Measurements from ENCODE around the gene PLEKHA6. TPM values are rescaled to one million over a fixed set of nuclear protein-coding genes. Genes with fewer than 3 reads are reported as not detected.

The PLEKHA6 gene
- total and polyA plus RNA-seq, 8 donors = 9.5 to 23.8 (median 15.0) TPM

DNA sequence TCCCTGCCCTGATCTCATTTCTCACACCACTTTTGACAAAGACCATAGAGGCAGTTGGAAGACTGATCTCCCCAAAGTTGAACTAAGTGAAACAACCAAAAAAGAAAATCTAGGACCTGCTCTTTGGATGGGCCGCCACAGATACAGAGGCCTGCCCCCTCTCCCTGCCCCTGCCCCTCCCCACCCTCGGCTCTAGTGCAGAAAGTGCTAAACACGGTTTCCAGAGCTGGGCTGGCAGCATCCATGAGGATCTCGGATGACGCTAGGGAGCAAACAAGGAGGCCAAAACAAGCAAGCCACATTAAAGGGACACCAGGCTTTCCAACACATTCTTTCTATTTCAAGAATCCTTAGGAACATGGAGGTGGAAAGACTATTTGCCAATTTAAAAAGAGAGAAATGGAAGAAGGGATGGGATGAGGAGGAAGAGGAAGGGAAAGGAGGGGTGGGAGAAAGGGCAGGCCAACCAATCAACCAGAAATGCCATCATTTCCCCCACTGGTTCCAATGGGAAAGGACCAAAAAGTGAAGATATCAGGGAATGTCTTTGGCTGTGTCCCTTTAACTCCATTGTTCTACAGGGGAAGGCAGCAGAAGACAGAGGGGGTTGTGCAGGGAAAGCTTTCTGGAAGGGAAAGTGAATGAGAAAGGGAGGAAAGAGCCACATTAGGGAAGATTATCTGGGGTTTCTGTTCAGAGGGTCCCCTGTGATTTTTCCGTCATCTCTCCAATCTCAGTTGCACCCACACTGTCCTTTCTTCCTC lies 107.6 kb downstream of the PLEKHA6 start:
- Histone ChIP-seq H3K4me1 (no peaks in the 10 kb centered on the region), H3K4me3 (no peak overlapping the region), H3K36me3 (peaks cover 0 to 17% (median 0%) of the 10 kb centered on the region in 3 donors), H3K9me3 (no peaks in the 10 kb centered on the region), H3K27me3 (no peaks in the 10 kb centered on the region), H3K27ac (no peak overlapping the region)
- ATAC-seq = no peak
- no peak for TF ChIP-seq CTCF (IDR thresholded peaks at IDR 0.05)
- DNase-seq = no peak
- FAIRE-seq = no peak
- intact Hi-C loops (cut with DNase I) = loop anchor here in 1 of 3 donors (10.0 kb wide), 1 partner anchor 113 kb away; no protein-coding TSS in a partner anchor
- 88 to 90% methylated on average over 6 of the region's 6 CpGs for WGBS, 2 donors

- no peak overlapping the region for H3K4me3 ChIP-seq
- no peaks in the 10 kb centered on the region for H3K9me3 ChIP-seq
- no peak for TF ChIP-seq CTCF (IDR thresholded peaks at IDR 0.05)
- H3K36me3 ChIP-seq = peaks cover 0 to 15% (median 0%) of the 10 kb centered on the region in 3 donors
- no peak for ATAC-seq
- 94% methylated on average over 7 of the region's 7 CpGs for WGBS, 2 donors
- no peaks in the 10 kb centered on the region for H3K27me3 ChIP-seq
- FAIRE-seq = no peak
- DNase-seq = no peak
- intact Hi-C loops (cut with DNase I) = loop anchor here in 1 of 3 donors (10.0 kb wide), 1 partner anchor 114 kb away; no protein-coding TSS in a partner anchor
- no peak overlapping the region for H3K27ac ChIP-seq
- no peaks in the 10 kb centered on the region for H3K4me1 ChIP-seq
Observed at GRCh38 chr1:204251286-204251685, 108.4 kb downstream of the PLEKHA6 start.

DNA sequence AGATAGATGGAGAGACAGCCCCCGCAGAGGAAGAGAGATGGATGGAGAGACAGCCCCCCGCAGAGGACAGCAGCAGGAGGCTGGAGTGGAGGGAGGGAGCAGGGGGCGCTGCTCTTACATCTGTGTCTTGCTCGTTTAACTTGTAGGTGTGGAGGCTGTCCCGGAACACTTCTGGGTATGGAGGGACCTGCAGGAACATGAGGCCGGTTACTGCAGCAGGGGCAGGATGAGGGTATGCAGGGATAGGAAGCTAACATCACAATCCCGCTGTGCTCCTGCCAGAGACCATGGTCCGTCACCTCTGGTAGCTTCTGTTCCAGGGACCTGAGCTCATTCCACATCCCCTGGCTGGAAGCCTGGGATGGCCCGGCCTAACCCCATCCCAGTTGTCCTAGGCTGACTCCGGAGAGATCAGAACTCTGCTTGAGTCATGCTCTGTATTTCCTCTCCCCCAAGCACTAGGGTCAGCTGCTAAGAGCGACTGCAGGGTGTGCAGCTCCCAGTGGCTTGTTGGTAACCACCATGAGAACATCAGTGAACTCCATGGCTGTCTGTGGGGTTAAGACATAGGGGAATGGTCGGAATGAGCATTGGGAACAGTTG lies 109.2 kb downstream of the PLEKHA6 start:
- FAIRE-seq (no peak), DNase-seq (no peak), ATAC-seq (peak in 1 of 4 donors; percentile 26)
- no peaks in the 10 kb centered on the region for H3K4me1 ChIP-seq
- no peak overlapping the region for H3K27ac ChIP-seq
- intact Hi-C loops (cut with DNase I) = loop anchor here in 1 of 3 donors (10.0 kb wide), 1 partner anchor 114 kb away; no protein-coding TSS in a partner anchor
- peaks cover 0 to 16% (median 0%) of the 10 kb centered on the region in 3 donors for H3K36me3 ChIP-seq
- H3K27me3 ChIP-seq = no peaks in the 10 kb centered on the region
- TF ChIP-seq CTCF (IDR thresholded peaks at IDR 0.05) = no peak
- no peaks in the 10 kb centered on the region for H3K9me3 ChIP-seq
- no peak overlapping the region for H3K4me3 ChIP-seq
- WGBS, 2 donors = 83 to 87% methylated on average over 12 of the region's 12 CpGs

DNA sequence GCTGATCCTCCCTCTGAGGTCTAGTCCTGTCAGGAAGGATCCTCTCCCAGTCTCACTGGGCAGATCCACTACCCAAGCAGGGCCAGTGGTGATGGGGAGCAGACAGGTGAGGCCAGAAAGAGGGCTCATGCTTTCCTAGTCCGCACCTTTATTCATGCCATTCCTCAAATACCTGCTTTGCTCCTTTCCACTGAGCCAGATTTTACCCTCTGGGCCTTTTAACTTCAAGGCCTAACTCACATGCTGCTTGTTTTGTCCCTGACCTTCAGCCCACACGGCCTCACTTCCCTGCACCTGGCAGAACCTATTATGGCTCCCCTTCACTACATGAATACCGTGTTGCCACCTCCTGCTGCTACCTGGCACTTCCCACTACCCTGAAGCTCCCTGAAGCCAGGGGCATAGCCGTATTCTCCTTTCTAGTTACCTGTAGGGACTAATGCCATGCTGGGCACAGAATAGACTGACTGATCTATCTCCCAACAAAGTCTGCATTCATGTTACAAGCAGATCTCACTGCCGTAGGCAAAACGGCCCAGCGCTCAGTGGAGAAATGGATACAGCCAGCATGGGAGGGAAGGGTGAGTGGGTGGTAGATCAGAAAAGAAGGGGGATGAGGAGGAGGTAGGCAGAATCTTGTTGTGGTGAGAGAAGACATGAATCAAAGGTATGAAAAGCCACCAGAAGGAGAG lies 109.8 kb downstream of the PLEKHA6 start:
- H3K36me3 ChIP-seq = peaks cover 0 to 19% (median 0%) of the 10 kb centered on the region in 3 donors
- 67 to 71% methylated on average over 7 of the region's 7 CpGs for WGBS, 2 donors
- TF ChIP-seq CTCF (IDR thresholded peaks at IDR 0.05) = no peak
- ATAC-seq (no peak), DNase-seq (no peak), FAIRE-seq (no peak)
- H3K4me3 ChIP-seq = no peak overlapping the region
- H3K27ac ChIP-seq = no peak overlapping the region
- H3K4me1 ChIP-seq = no peaks in the 10 kb centered on the region
- H3K9me3 ChIP-seq = no peaks in the 10 kb centered on the region
- H3K27me3 ChIP-seq = no peaks in the 10 kb centered on the region
- intact Hi-C loops (cut with DNase I) = loop anchor here in 1 of 3 donors (10.0 kb wide), 1 partner anchor 115 kb away; no protein-coding TSS in a partner anchor
